Measurements from ENCODE around the gene NR3C2. TPM values are rescaled to one million over a fixed set of nuclear protein-coding genes. Genes with fewer than 3 reads are reported as not detected.

Gene NR3C2
- total RNA-seq, 1 experiment from 2014 or later, result 2.8 TPM

DNA sequence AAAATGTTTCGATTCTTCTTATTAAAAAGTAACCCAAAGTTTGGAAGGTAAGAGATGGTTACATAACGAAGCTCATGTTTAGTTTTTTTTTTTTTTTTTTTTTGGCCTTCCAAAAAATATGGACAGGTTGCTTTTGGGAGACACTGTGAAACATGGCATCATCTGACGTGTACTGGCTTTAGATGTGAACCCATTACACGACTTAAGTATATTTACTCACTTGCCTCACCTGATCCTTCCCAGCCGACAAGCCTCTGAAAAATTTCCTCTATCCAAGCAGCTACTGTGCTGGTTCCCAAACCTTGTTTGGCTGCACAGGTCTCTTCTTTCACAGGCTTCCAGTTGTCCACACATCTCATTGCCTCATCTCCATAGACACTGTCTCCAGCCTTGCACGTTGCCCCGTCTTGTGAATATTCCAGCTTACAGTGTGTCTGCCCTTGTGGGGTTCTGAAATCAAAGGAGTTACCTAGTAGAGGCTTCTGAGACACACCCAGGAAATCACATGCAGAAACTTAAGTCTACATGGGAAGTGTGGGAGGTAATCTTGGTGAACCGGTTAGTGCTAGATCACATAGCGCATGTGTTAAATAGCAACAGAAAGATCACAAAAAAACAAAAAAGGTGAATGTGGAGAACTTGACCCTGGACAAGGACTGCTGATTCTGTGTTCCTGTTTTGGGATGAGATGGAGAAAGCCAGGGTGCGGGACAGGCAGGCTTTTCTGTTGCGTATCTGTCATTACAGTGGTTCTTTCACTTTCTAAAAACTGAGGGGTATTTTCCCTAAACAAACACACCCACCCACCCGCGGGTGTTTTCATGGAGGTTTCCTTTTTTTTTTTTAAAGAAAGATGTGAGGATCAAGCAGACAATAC is 381.7 kb downstream of the NR3C2 start:
- TF ChIP-seq, protein P1, sequence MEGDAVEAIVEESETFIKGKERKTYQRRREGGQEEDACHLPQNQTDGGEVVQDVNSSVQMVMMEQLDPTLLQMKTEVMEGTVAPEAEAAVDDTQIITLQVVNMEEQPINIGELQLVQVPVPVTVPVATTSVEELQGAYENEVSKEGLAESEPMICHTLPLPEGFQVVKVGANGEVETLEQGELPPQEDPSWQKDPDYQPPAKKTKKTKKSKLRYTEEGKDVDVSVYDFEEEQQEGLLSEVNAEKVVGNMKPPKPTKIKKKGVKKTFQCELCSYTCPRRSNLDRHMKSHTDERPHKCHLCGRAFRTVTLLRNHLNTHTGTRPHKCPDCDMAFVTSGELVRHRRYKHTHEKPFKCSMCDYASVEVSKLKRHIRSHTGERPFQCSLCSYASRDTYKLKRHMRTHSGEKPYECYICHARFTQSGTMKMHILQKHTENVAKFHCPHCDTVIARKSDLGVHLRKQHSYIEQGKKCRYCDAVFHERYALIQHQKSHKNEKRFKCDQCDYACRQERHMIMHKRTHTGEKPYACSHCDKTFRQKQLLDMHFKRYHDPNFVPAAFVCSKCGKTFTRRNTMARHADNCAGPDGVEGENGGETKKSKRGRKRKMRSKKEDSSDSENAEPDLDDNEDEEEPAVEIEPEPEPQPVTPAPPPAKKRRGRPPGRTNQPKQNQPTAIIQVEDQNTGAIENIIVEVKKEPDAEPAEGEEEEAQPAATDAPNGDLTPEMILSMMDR (conservative IDR thresholded peaks at IDR 0.05; ENCODE audit: low read depth, low read length), result no peak
- no peak for TF ChIP-seq EZH2 (IDR thresholded peaks at IDR 0.05; ENCODE audit: low read length, unreplicated experiment)
- no peak for TF ChIP-seq EZH2phosphoT487 (IDR thresholded peaks at IDR 0.05; ENCODE audit: borderline replicate concordance, low read length)
- Histone ChIP-seq H3K9me3 (ENCODE audit: low read length) (no peaks in the 10 kb centered on the region), H3K27ac (ENCODE audit: low read length) (no peak overlapping the region), H3F3A (ENCODE audit: low read length, unreplicated experiment) (no peaks in the 10 kb centered on the region), H3K9me2 (replicated peaks; ENCODE audit: low read length) (no peaks in the 10 kb centered on the region), H3K27me3 (ENCODE audit: low read length) (no peaks in the 10 kb centered on the region), H3K4me1 (ENCODE audit: insufficient read depth, low read length) (no peaks in the 10 kb centered on the region), H3K4me2 (ENCODE audit: low read length) (no peak overlapping the region), H3K9ac (ENCODE audit: low read length) (no peak overlapping the region), H3K36me3 (ENCODE audit: low read depth, low read length) (no peaks in the 10 kb centered on the region), H3K79me2 (ENCODE audit: low read length) (no peaks in the 10 kb centered on the region), H3K4me3 (ENCODE audit: low read length) (no peak overlapping the region), H4K20me1 (ENCODE audit: low read length) (no peaks in the 10 kb centered on the region), H2AFZ (ENCODE audit: low read length) (no peak overlapping the region)
- ChIA-PET CTCF (interaction anchor here (0.6 kb wide), 1 partner anchor 1497 kb away, joined by 3 read pairs; no protein-coding TSS in a partner anchor), POLR2A (ENCODE audit: unreplicated experiment) (no interaction called here)
- no TSS peak for BruUV-seq (replicated peaks)
- intact Hi-C loops (cut with micrococcal nuclease), result no loop called here
- ATAC-seq, result no peak
- DNase-seq, result no peak

DNA sequence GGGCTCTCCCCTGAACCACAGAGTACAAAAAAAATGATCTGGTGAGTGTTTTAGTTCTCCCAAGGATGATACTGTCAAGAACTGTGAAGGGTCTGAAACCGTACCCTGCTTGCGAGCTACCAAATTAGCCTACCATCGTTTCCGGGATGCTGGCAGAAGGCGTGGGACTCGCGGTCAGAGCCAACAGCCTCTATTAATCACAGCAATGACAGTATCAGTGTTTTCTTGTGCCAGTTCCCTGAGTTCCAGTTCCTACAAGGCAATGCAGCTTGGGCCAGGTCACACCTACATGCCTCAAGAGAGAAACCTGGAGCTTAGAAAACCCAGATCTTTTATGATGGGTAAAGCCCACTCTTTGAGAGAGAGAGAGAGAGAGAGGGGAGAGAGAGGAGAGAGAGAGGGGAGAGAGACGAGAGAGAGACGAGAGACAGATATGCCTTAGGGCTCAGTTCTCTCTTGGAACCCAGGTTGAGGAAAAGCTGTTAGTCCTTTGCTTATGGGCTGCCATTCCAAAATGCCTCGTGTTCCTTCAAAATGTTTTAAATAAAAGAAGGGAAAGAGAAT is 382.5 kb downstream of the NR3C2 start:
- ATAC-seq (no peak), DNase-seq (no peak)
- intact Hi-C loops (cut with micrococcal nuclease), result no loop called here
- H2AFZ ChIP-seq (ENCODE audit: low read length), result no peak overlapping the region
- no peak overlapping the region for H3K4me2 ChIP-seq (ENCODE audit: low read length)
- H4K20me1 ChIP-seq (ENCODE audit: low read length), result no peaks in the 10 kb centered on the region
- no peaks in the 10 kb centered on the region for H3K9me2 ChIP-seq (replicated peaks; ENCODE audit: low read length)
- no TSS peak for BruUV-seq (replicated peaks)
- H3K4me1 ChIP-seq (ENCODE audit: insufficient read depth, low read length), result no peaks in the 10 kb centered on the region
- ChIA-PET POLR2A (ENCODE audit: unreplicated experiment) (no interaction called here), CTCF (interaction anchor here (0.6 kb wide), 1 partner anchor 1497 kb away, joined by 3 read pairs; no protein-coding TSS in a partner anchor)
- H3K9me3 ChIP-seq (ENCODE audit: low read length), result no peaks in the 10 kb centered on the region
- no peaks in the 10 kb centered on the region for H3F3A ChIP-seq (ENCODE audit: low read length, unreplicated experiment)
- no peak overlapping the region for H3K9ac ChIP-seq (ENCODE audit: low read length)
- H3K36me3 ChIP-seq (ENCODE audit: low read depth, low read length), result no peaks in the 10 kb centered on the region
- H3K79me2 ChIP-seq (ENCODE audit: low read length), result no peaks in the 10 kb centered on the region
- H3K4me3 ChIP-seq (ENCODE audit: low read length), result no peak overlapping the region
- no peak overlapping the region for H3K27ac ChIP-seq (ENCODE audit: low read length)
- no peak for TF ChIP-seq EZH2phosphoT487 (IDR thresholded peaks at IDR 0.05; ENCODE audit: borderline replicate concordance, low read length)
- no peak for TF ChIP-seq EZH2 (IDR thresholded peaks at IDR 0.05; ENCODE audit: low read length, unreplicated experiment)
- TF ChIP-seq, protein P1 (conservative IDR thresholded peaks at IDR 0.05; ENCODE audit: low read depth, low read length), result no peak
- H3K27me3 ChIP-seq (ENCODE audit: low read length), result no peaks in the 10 kb centered on the region
